Amniotic stem cell (primary cell): Measurements from ENCODE around the gene PELO.

Source experiments
- DNase-seq: peaks from one replicate; lab custom pipeline; 2025; lab: John Stamatoyannopoulos, UW

PELO gene

GRCh38 chr5:52829664-52830063 lies 41.9 kb downstream of the PELO start:
- no peak for DNase-seq

- no peak for DNase-seq
These were observed 42.9 kb downstream of the PELO start for GRCh38 chr5:52830650-52831049.

- no peak for DNase-seq
These were observed 44.2 kb downstream of the PELO start for GRCh38 chr5:52831786-52832511.

- no peak for DNase-seq
These were observed 46.6 kb downstream of the PELO start for GRCh38 chr5:52834320-52834719.

GRCh38 chr5:52837068-52837467 lies 49.4 kb downstream of the PELO start:
- DNase-seq = no peak
